Common myeloid progenitor, CD34-positive (primary cell): Measurements from ENCODE around the gene PTPRN2.

ENCODE experiments used
- CTCF ChIA-PET: fragments of 350-600 bp; sonication (Branson Sonifier 250); formaldehyde crosslinking; loops from one replicate; lab custom pipeline; 2021; ENCODE audit warnings: antibody characterized with exemption; lab: Charles Lee
- POLR2A ChIA-PET: fragments of 350-600 bp; sonication (Branson Sonifier 250); formaldehyde crosslinking; loops from one replicate; lab custom pipeline; 2021; ENCODE audit warnings: antibody characterized with exemption; lab: Charles Lee
- DNase-seq, 3 donors: peaks; one replicate each; pipeline versions ENCODE4 v3.0.0 to v3.0.0-alpha.2; 2013
- H3K27ac ChIP-seq, 2 experiments: 1 replicate in 1 of 2; 2 replicates in 1 of 2; pipeline ENCODE4 v1.7.0; 2013; ENCODE audit warnings: inconsistent platforms in 2 of 2, low read length in 2 of 2, mild to moderate bottlenecking in 2 of 2, low read depth in 1 of 2, moderate library complexity in 1 of 2; ENCODE audit not compliant: severe bottlenecking in 2 of 2, insufficient read depth in 1 of 2, poor library complexity in 1 of 2
- H3K27me3 ChIP-seq, 5 experiments: replicated peaks in 2 of 5; 1 replicate in 3 of 5; 2 replicates in 2 of 5; pipeline versions ENCODE4 v1.6.1 to v1.7.0; 2013; ENCODE audit warnings: low read length in 4 of 5, mild to moderate bottlenecking in 2 of 5, moderate library complexity in 2 of 5, inconsistent platforms in 1 of 5; ENCODE audit not compliant: insufficient read depth in 5 of 5, control insufficient read depth in 4 of 5
- H3K36me3 ChIP-seq, 4 experiments: 1 replicate in 2 of 4; 2 replicates in 2 of 4; pipeline versions ENCODE4 v1.6.1 to v1.7.0; 2013; ENCODE audit warnings: low read length in 3 of 4, control low read depth in 1 of 4, mild to moderate bottlenecking in 1 of 4; ENCODE audit not compliant: control insufficient read depth in 4 of 4, insufficient read depth in 4 of 4
- H3K4me1 ChIP-seq, 4 experiments: 1 replicate in 3 of 4; 2 replicates in 1 of 4; pipeline versions ENCODE4 v1.6.1 to v1.7.1; 2013; ENCODE audit warnings: low read length in 3 of 4, mild to moderate bottlenecking in 3 of 4, control low read depth in 1 of 4, inconsistent platforms in 1 of 4, moderate library complexity in 1 of 4; ENCODE audit not compliant: control insufficient read depth in 4 of 4, insufficient read depth in 4 of 4; ENCODE audit errors: control extremely low read depth in 1 of 4
- H3K4me3 ChIP-seq, 7 experiments: 1 replicate in 4 of 7; 2 replicates in 3 of 7; pipeline versions ENCODE4 v1.5.1 to v1.7.0; 2013; ENCODE audit warnings: mild to moderate bottlenecking in 7 of 7, low read length in 6 of 7, moderate library complexity in 6 of 7, inconsistent platforms in 2 of 7, low read depth in 2 of 7, control low read depth in 1 of 7; ENCODE audit not compliant: insufficient read depth in 4 of 7, control insufficient read depth in 1 of 7; ENCODE audit errors: extremely low read depth in 1 of 7
- H3K9me3 ChIP-seq, 5 experiments: 1 replicate in 4 of 5; 2 replicates in 1 of 5; pipeline versions ENCODE4 v1.6.1 to v1.7.1; 2013; ENCODE audit warnings: low read length in 4 of 5, mild to moderate bottlenecking in 2 of 5, inconsistent platforms in 1 of 5, low read depth in 1 of 5, moderate library complexity in 1 of 5; ENCODE audit not compliant: control insufficient read depth in 4 of 5, insufficient read depth in 2 of 5; ENCODE audit errors: control extremely low read depth in 1 of 5
- WGBS: methylation state at CpG from one replicate; pipeline ENCODE4 v1.1.5; 2013; ENCODE audit not compliant: insufficient coverage; 5-methylcytosine and 5-hydroxymethylcytosine counted together

PTPRN2 gene

DNA sequence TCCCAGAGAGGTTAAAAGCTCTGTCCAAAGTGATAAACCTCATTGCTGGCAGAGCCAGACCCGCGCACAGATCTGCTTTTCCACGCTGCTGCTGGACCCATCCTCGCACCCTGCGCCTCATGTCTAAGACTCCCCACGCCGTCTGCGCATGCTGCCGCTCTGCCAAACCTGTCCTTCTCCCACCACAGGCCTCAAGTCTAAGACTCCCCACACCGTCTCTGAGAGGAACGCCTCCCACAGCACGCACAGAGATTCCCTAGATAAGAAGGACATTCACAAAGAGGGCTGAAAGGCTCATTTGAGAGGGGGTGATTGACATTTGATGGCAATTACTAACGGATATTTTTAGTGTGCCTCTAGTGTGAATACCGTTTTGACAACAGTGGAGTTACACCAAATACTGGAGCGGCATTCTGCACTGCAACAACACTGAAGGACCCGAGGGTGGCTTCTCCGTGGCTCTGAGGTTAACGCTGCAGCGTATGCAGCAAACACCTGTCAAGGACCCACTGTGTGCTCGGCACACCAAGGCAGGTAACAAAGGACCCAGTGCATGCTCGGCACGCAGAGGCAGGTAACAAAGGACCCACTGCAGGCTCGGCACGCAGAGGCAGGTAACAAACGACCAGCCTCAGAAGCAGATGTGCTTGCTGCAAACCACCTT lies 1019.4 kb downstream of the PTPRN2 start:
- Histone ChIP-seq H3K27me3 (peaks cover 0 to 17% (median 10%) of the 10 kb centered on the region in 5 experiments), H3K9me3 (peaks cover 0 to 3% (median 0%) of the 10 kb centered on the region in 5 experiments), H3K27ac (no peak overlapping the region), H3K4me1 (peaks cover 0 to 15% (median 12%) of the 10 kb centered on the region in 4 experiments), H3K36me3 (no peaks in the 10 kb centered on the region), H3K4me3 (peak overlapping the region; percentile 15 to 81 (median 69))
- WGBS: 55% methylated on average over 21 of the region's 25 CpGs
- ChIA-PET POLR2A (no interaction called here), CTCF (no interaction called here)
- DNase-seq: no peak

DNA sequence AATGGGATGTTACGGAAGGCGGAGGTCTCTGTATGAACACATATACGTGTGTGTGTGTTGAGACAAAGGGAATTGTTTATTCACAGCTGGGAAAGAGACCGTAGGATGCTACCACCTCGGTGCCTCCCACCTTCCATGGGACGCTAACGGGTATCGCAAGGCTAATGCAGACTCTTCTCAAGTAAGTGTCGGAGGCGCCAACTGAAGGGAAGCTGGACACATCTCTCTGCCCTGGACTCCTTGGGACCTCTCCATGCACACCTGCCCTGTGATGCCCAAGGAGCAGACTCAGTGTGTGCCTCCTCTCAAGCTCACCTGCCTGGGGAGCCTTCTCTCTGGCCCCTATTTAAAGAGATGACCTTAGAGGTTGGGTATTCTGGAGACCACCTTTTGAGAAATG lies 1020.0 kb downstream of the PTPRN2 start:
- 100% methylated on average over 10 of the region's 10 CpGs for WGBS
- no peak for DNase-seq
- H3K27me3 ChIP-seq: peaks cover 0 to 14% (median 10%) of the 10 kb centered on the region in 5 experiments
- no peak overlapping the region for H3K4me3 ChIP-seq
- ChIA-PET POLR2A (no interaction called here), CTCF (no interaction called here)
- H3K9me3 ChIP-seq: peaks cover 0 to 3% (median 2%) of the 10 kb centered on the region in 5 experiments
- no peaks in the 10 kb centered on the region for H3K36me3 ChIP-seq
- H3K4me1 ChIP-seq: peaks cover 0 to 15% (median 12%) of the 10 kb centered on the region in 4 experiments
- H3K27ac ChIP-seq: no peak overlapping the region

DNA sequence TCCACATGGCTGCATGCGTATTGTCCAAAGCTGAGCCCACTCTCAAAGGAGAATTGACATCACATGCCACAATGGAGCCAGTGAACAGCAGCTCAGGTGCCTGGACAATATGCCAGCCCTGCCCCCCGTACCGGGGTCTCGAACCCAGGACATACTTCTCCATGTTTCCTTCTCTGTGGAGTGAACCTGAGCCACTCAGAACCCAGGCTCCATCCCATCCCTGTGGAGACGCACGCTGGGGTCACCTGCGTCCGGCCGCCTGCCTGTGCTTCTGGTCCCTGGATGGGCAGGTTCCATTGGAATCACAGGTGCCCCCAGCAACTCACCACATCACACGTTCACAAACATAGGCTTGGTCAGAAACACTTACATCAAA lies 1021.0 kb downstream of the PTPRN2 start:
- Histone ChIP-seq H3K4me1 (peaks cover 0 to 15% (median 12%) of the 10 kb centered on the region in 4 experiments), H3K36me3 (no peaks in the 10 kb centered on the region), H3K27me3 (peaks cover 0 to 14% (median 8%) of the 10 kb centered on the region in 5 experiments), H3K4me3 (no peak overlapping the region), H3K27ac (no peak overlapping the region), H3K9me3 (peaks cover 0 to 4% (median 3%) of the 10 kb centered on the region in 5 experiments)
- ChIA-PET CTCF (no interaction called here), POLR2A (no interaction called here)
- DNase-seq: no peak
- WGBS: 96% methylated on average over 9 of the region's 10 CpGs

DNA sequence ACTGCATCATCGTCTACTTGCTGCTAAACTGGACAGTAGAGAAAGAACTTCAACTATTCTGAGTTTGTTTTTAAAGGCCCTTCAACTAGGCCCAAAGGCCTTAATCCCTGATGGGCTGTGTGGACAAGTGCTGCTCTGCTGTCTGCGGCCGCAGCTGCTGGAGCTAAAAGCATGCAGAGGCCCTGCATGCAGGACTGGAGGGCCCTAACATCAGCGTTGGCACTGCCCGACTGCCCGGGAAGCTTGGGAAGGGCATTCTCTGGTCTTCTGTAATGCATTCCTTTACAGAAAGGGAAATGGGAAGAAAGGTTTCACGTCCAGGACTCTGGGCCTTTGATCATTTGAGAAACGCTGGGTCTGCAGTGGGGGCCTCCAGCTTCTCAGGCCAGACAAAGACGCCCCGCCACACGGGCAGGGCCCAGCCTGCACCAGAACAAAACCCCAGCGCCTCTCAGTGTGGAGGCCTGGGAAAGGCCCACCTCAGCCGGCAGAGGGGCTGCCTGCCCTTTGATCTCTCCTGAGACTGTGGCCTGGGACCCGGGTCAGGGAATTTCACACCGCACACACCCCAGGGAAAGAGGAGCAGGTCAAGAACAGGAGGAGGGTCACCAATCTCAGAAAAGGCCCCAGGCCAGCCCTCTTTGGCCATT lies 1021.5 kb downstream of the PTPRN2 start:
- no peaks in the 10 kb centered on the region for H3K36me3 ChIP-seq
- WGBS: over 99% methylated on average over 15 of the region's 15 CpGs
- CTCF ChIA-PET: no interaction called here
- DNase-seq: no peak
- POLR2A ChIA-PET: no interaction called here
- no peak overlapping the region for H3K4me3 ChIP-seq
- H3K27ac ChIP-seq: no peak overlapping the region
- H3K4me1 ChIP-seq: peaks cover 0 to 15% (median 12%) of the 10 kb centered on the region in 4 experiments
- H3K27me3 ChIP-seq: peaks cover 0 to 14% (median 8%) of the 10 kb centered on the region in 5 experiments
- H3K9me3 ChIP-seq: peaks cover 0 to 4% (median 3%) of the 10 kb centered on the region in 5 experiments

DNA sequence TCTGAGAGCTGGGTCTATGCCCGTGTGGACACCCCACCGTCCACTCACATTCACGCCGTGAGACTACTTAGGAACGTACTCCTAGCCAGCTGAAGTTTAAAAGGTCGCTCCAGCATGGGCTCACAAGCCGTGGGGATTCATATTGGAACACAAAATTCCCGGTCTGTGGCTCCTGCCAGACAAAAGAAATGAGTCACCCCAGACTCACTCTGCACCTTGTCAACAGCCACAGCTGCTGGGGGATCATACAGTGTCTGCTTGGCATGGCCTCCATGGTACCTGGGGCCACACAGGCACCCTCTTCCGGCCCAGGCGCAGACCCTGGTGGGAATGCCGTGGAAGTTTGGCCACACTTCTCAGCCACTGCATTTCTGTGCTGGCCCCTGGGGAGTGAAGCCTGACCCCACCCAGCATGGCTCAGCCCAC lies 1022.4 kb downstream of the PTPRN2 start:
- Histone ChIP-seq H3K27me3 (peaks cover 0 to 11% (median 8%) of the 10 kb centered on the region in 5 experiments), H3K27ac (no peak overlapping the region), H3K4me3 (no peak overlapping the region), H3K4me1 (peaks cover 0 to 15% (median 12%) of the 10 kb centered on the region in 4 experiments), H3K9me3 (peaks cover 0 to 4% (median 3%) of the 10 kb centered on the region in 5 experiments), H3K36me3 (no peaks in the 10 kb centered on the region)
- ChIA-PET CTCF (no interaction called here), POLR2A (no interaction called here)
- 96% methylated on average over 11 of the region's 11 CpGs for WGBS
- no peak for DNase-seq

DNA sequence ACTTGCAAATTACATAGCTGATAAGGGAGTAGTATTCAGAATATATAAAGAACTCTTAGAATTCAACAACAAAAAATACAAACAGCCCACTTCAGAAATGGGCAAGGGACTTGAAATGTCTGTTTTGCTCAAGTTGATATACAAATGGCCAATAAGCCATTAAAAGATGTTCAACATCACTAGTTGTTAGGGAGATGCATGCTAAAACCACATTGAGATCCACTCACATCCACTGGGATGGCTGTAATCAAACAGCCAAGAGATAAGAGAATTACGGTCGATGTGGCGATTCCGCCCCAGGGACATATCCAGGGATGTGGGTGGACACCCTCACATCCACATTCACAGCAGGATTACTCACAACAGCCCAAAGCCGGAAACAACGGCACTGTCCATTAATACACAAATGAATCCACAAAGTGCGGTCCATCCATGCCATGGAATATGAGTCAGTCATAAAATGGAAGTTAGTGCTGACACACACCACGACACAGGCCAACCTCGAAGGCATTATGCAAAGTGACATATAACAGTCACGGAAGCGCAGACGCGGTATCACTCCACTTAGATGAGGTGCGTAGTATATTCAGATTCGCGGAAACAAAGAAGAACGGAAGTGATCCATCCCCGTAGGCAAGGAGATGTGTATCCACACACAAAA lies 1023.0 kb downstream of the PTPRN2 start:
- no peak overlapping the region for H3K4me3 ChIP-seq
- CTCF ChIA-PET: no interaction called here
- H3K36me3 ChIP-seq: no peaks in the 10 kb centered on the region
- no peak overlapping the region for H3K27ac ChIP-seq
- WGBS: 97% methylated on average over 14 of the region's 18 CpGs
- POLR2A ChIA-PET: no interaction called here
- peaks cover 0 to 15% (median 12%) of the 10 kb centered on the region in 4 experiments for H3K4me1 ChIP-seq
- peaks cover 0 to 11% (median 8%) of the 10 kb centered on the region in 5 experiments for H3K27me3 ChIP-seq
- peaks cover 0 to 4% (median 3%) of the 10 kb centered on the region in 5 experiments for H3K9me3 ChIP-seq
- DNase-seq: no peak
